GM18868 (cell line): Measurements from ENCODE around the gene STX11.
A peak's percentile ranks its signal among the peaks of the same experiment; 100 is the strongest.

ENCODE experiments used
- ATAC-seq: cut with Tn5 transposase; IDR thresholded peaks from one replicate; pipeline ENCODE4 v1.9.1; 2021; ENCODE audit warnings: mild to moderate bottlenecking, moderate library complexity; ENCODE audit not compliant: unreplicated experiment

The STX11 gene

GRCh38 chr6:144140867-144141266 lies 9.4 kb upstream of the STX11 start:
- ATAC-seq = peak; percentile 84

GRCh38 chr6:144141470-144141869 lies 8.8 kb upstream of the STX11 start:
- ATAC-seq = no peak

GRCh38 chr6:144143106-144143505 lies 7.2 kb upstream of the STX11 start:
- ATAC-seq = no peak

GRCh38 chr6:144143878-144144277 lies 6.4 kb upstream of the STX11 start:
- ATAC-seq = no peak

- ATAC-seq = no peak
Measured at GRCh38 chr6:144144996-144145395, 5.3 kb upstream of the STX11 start.

- ATAC-seq = no peak
Measured at GRCh38 chr6:144145541-144145940, 4.8 kb upstream of the STX11 start.

GRCh38 chr6:144148886-144149285 lies 1.4 kb upstream of the STX11 start:
- ATAC-seq = no peak

- no peak for ATAC-seq
Measured at GRCh38 chr6:144149558-144149893, 791 bp upstream of the STX11 start.

- ATAC-seq = peak; percentile 48
Measured at GRCh38 chr6:144150710-144151657, 667 bp downstream of the STX11 start.

GRCh38 chr6:144152334-144152900 lies 2.1 kb downstream of the STX11 start:
- no peak for ATAC-seq

- no peak for ATAC-seq
Measured at GRCh38 chr6:144153260-144153659, 2.9 kb downstream of the STX11 start.

- no peak for ATAC-seq
Measured at GRCh38 chr6:144153971-144154370, 3.7 kb downstream of the STX11 start.

- ATAC-seq = peak; percentile 68
Measured at GRCh38 chr6:144155529-144155928, 5.2 kb downstream of the STX11 start.

GRCh38 chr6:144156338-144156737 lies 6.0 kb downstream of the STX11 start:
- ATAC-seq = no peak

GRCh38 chr6:144156991-144157390 lies 6.7 kb downstream of the STX11 start:
- ATAC-seq = no peak

- ATAC-seq = no peak
Measured at GRCh38 chr6:144158133-144158532, 7.8 kb downstream of the STX11 start.

GRCh38 chr6:144159223-144159622 lies 8.9 kb downstream of the STX11 start:
- no peak for ATAC-seq

GRCh38 chr6:144159742-144160141 lies 9.4 kb downstream of the STX11 start:
- no peak for ATAC-seq

GRCh38 chr6:144160431-144161005 lies 10.2 kb downstream of the STX11 start:
- no peak for ATAC-seq

GRCh38 chr6:144161975-144162374 lies 11.7 kb downstream of the STX11 start:
- no peak for ATAC-seq

GRCh38 chr6:144162977-144163376 lies 12.7 kb downstream of the STX11 start:
- peak; percentile 92 for ATAC-seq

GRCh38 chr6:144165784-144166183 lies 15.5 kb downstream of the STX11 start:
- no peak for ATAC-seq
